ENCODE measurements around the gene PLEKHA1.

PLEKHA1 gene

GRCh38 chr10:122473116-122473515 is 98.6 kb downstream of the PLEKHA1 start:
- no peak for DNase-seq (ENCODE audit: low spot score)
- Histone ChIP-seq H3K27ac (no peak overlapping the region), H3K4me3 (no peak overlapping the region)
- TF ChIP-seq, protein P1, sequence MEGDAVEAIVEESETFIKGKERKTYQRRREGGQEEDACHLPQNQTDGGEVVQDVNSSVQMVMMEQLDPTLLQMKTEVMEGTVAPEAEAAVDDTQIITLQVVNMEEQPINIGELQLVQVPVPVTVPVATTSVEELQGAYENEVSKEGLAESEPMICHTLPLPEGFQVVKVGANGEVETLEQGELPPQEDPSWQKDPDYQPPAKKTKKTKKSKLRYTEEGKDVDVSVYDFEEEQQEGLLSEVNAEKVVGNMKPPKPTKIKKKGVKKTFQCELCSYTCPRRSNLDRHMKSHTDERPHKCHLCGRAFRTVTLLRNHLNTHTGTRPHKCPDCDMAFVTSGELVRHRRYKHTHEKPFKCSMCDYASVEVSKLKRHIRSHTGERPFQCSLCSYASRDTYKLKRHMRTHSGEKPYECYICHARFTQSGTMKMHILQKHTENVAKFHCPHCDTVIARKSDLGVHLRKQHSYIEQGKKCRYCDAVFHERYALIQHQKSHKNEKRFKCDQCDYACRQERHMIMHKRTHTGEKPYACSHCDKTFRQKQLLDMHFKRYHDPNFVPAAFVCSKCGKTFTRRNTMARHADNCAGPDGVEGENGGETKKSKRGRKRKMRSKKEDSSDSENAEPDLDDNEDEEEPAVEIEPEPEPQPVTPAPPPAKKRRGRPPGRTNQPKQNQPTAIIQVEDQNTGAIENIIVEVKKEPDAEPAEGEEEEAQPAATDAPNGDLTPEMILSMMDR (IDR thresholded peaks at IDR 0.05) = no peak

DNA sequence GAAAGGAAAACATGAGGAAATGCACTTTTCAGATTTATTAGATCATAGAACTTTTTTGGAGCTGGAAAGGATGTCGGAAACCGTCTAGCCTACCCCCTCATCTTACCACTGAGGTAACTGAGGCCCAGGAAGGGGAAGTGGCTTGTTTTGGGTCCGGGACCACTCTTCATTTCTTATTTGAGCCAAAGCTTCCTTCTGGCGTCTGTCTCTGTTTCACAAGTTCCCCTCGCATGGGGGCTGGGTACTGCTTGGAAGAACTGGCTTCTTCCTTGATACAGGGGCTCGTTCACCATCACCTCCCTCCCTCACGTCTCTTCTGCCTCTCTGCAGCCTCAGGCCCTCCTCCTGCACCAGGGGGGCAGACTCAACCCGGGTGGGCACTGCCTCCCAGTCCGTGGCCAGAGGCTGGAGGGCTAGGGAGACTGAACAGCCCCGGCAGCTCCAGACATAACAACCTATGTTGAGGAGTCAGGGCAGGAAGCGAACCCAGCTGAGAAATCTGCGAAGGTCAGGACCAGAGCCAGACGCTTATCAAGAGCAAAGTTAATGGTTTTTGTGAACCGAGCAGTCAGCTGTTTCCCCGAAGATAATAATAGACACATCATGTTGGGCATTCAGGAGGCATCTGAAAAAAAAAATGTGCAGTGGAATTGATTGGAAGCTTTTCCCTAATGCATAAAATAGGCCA is 99.8 kb downstream of the PLEKHA1 start:
- DNase-seq (ENCODE audit: low spot score) = no peak
- Histone ChIP-seq H3K4me3 (peak overlapping the region; percentile 57), H3K27ac (peak overlapping the region; percentile 42 to 82)
- TF ChIP-seq, protein P1 (IDR thresholded peaks at IDR 0.05) = no peak

DNA sequence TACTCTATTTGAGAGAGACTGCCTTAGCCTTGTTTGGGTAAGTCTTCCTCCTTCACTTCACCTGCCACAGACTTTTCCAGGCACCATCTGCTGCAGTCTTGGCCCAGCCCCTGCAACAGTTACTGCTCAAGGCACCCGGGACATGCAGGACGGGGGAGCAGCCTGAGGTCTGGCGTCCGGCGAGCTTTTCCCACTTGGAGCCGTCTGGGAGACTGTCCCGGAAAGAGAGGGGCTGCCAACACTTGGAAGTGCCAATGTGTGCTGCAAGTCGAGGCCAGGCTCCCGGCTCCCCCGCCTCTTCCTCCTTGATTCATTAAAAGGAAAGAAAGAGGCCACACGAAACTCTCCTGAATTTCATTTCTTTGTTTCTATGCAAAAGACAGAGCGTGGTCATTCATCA is 100.6 kb downstream of the PLEKHA1 start:
- TF ChIP-seq, protein P1 (IDR thresholded peaks at IDR 0.05) = no peak
- H3K4me3 ChIP-seq = peak overlapping the region; percentile 57
- DNase-seq (ENCODE audit: low spot score) = no peak
- peak overlapping the region; percentile 42 to 82 for H3K27ac ChIP-seq

DNA sequence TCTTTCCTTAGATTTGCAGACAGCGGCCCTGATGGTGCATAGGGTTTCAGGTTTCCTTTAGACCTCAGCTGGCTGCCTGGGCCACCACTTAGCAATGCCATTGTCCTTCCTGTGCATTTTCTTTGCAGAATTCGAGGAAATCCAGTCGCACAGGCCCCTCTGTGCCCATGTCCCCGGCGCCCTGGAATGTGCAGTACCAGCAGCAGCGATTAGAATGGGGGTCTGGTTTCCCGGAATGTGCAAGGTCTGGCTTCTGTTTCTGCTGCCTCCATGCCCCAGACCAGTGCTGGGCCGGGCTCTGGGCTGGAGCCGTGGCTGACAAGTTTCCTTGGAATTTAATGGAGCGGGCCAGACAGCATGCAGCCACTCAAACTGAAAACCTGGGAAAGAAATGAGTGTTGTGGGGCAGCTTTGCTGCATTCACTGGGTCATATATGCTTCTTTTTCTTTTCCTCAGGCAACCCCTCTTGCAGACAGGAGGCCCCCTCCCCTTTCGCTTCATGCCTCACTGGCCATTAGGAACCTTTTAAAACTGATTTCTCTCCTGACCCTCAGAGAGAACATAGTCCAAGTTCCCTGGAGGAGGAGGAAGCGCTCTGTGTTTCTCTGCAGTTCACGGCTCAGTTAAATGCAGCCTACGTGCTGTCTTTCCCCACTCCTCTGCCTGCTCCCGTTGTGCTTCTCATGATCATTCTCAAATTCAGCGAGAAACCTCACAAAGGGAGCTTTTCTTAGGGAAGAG is 101.3 kb downstream of the PLEKHA1 start:
- H3K4me3 ChIP-seq = peak overlapping the region; percentile 57
- TF ChIP-seq, protein P1 (IDR thresholded peaks at IDR 0.05) = no peak
- DNase-seq (ENCODE audit: low spot score) = no peak
- H3K27ac ChIP-seq = peak overlapping the region; percentile 42 to 82

DNA sequence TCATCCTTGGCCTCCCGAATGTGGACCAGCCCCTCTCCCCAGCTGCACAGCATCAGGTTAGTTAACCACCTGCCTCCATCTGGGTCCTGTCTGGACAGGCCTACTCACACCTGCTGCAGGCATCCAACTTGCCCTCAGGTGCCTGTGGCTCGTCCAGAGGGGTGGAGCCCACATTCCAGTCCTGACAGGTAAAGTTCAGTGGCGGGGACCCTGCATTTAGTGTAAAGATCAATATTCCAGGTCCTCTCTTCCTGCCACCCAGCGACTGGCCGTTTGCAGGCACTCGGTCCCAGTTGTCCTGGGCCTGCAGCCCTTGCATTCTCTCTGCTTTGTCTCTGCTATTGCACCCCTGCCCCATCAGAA is 101.8 kb downstream of the PLEKHA1 start:
- Histone ChIP-seq H3K27ac (peak overlapping the region in 1 of 2 donors; percentile 82), H3K4me3 (no peak overlapping the region)
- DNase-seq (ENCODE audit: low spot score) = no peak
- TF ChIP-seq, protein P1 (IDR thresholded peaks at IDR 0.05) = no peak

GRCh38 chr10:122477436-122477835 is 102.9 kb downstream of the PLEKHA1 start:
- TF ChIP-seq, protein P1 (IDR thresholded peaks at IDR 0.05) = no peak
- H3K27ac ChIP-seq = no peak overlapping the region
- DNase-seq (ENCODE audit: low spot score) = no peak
- H3K4me3 ChIP-seq = no peak overlapping the region

DNA sequence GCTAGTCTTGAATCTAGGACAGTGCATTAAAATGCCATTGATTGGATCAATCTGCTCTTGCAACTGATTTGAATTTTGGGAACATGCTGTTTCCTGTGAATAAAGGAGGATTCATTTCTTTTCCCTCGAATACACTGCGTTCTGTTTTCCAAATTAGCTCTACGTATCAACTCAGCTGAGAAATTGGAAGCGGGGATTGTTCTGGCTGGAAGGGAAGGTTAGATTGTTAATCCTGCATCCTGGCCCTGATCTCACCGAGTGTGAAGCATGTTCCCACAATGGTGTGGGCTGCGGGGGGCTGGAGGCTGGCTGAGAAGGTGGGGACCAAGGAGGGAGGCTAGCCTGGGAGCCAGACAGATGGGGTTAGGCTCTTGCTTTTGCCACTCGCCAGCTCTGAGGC is 104.5 kb downstream of the PLEKHA1 start:
- no peak overlapping the region for H3K27ac ChIP-seq
- TF ChIP-seq, protein P1 (IDR thresholded peaks at IDR 0.05) = no peak
- H3K4me3 ChIP-seq = no peak overlapping the region
- DNase-seq (ENCODE audit: low spot score) = no peak
